ENCODE measurements around the gene RAPGEF4.

GRCh38 chr2:172735582-172736423 is at the start of gene RAPGEF4:
- TF ChIP-seq CTCF (IDR thresholded peaks at IDR 0.05; ENCODE audit: low read depth, low read length, poor library complexity, severe bottlenecking) (no peak), EZH2phosphoT487 (IDR thresholded peaks at IDR 0.05; ENCODE audit: borderline replicate concordance, low read length) (no peak)
